Transverse colon (tissue), 3 donors: ENCODE results near the gene HMSD.
A peak's percentile ranks its signal among the peaks of the same experiment; 100 is the strongest.

ENCODE experiments used
- CTCF ChIP-seq, 5 experiments: fragments of 200-600 bp in 3 of 5; fragments of 450-650 bp in 2 of 5; sonication (generic) in 3 of 5; IDR thresholded peaks; 1 replicate in 2 of 5; 2 replicates in 3 of 5; pipeline ENCODE4 v1.5.1; 2016 to 2017; ENCODE audit warnings: antibody characterized with exemption in 5 of 5, inconsistent platforms in 3 of 5, mild to moderate bottlenecking in 2 of 5, moderate library complexity in 1 of 5
- POLR2A ChIP-seq: fragments of 450-650 bp; IDR thresholded peaks from one replicate; pipeline ENCODE4 v1.6.1; 2016; ENCODE audit warnings: antibody characterized with exemption, mild to moderate bottlenecking, moderate library complexity

- peak; percentile 79 to 87 (median 81) for TF ChIP-seq CTCF (IDR thresholded peaks at IDR 0.05)
- no peak for TF ChIP-seq POLR2A
Observed at GRCh38 chr18:63979409-63979920, 30.4 kb downstream of the HMSD start.
